HepG2 (cell line): ENCODE results near the gene SMIM13. TPM values are rescaled to one million over a fixed set of nuclear protein-coding genes. Genes with fewer than 3 reads are reported as not detected.

ENCODE experiments used
- ATM ChIP-seq: fragments of 450-650 bp; IDR thresholded peaks from 2 replicates; pipeline ENCODE4 v1.7.1; 2017; ENCODE audit warnings: mild to moderate bottlenecking, borderline replicate concordance
- FOXC1 ChIP-seq: sonication (generic); formaldehyde crosslinking; IDR thresholded peaks from 2 replicates; pipeline ENCODE4 v1.8.0; 2022; ENCODE audit warnings: mild to moderate bottlenecking, missing genetic modification reagents, borderline replicate concordance
- HDAC1 ChIP-seq: sonication (generic); formaldehyde crosslinking; IDR thresholded peaks from 2 replicates; pipeline ENCODE4 v1.5.1; 2020; ENCODE audit warnings: mild to moderate bottlenecking, missing genetic modification reagents
- LCORL ChIP-seq, 2 experiments: fragments of 450-650 bp in 1 of 2; sonication (generic) in 1 of 2; formaldehyde crosslinking in 1 of 2; IDR thresholded peaks; 2 replicates each; pipeline versions ENCODE4 v1.5.0 to v1.6.1; 2017 to 2020; ENCODE audit warnings: antibody characterized with exemption in 1 of 2, missing genetic modification reagents in 1 of 2
- MED8 ChIP-seq: sonication (generic); formaldehyde crosslinking; IDR thresholded peaks from 2 replicates; pipeline ENCODE4 v1.8.1; 2023; ENCODE audit warnings: mild to moderate bottlenecking, missing genetic modification reagents; ENCODE audit not compliant: insufficient replicate concordance
- MTF1 ChIP-seq: sonication (generic); formaldehyde crosslinking; IDR thresholded peaks from 2 replicates; pipeline ENCODE4 v1.5.0; 2020; ENCODE audit warnings: missing genetic modification reagents
- RCOR2 ChIP-seq: IDR thresholded peaks from 2 replicates; pipeline ENCODE4 v1.6.1; 2016; ENCODE audit warnings: missing biosample characterization, missing genetic modification reagents
- SOX6 ChIP-seq, 2 experiments: fragments of 450-650 bp in 1 of 2; sonication (generic) in 1 of 2; formaldehyde crosslinking in 1 of 2; IDR thresholded peaks; 2 replicates each; pipeline versions ENCODE4 v1.4.0 to v1.6.1; 2017 to 2020; ENCODE audit warnings: antibody characterized with exemption in 1 of 2, mild to moderate bottlenecking in 1 of 2, missing genetic modification reagents in 1 of 2
- SRSF4 ChIP-seq: fragments of 200-400 bp; formaldehyde crosslinking; IDR thresholded peaks from one replicate; pipeline ENCODE4 v1.6.1; 2018; ENCODE audit warnings: mild to moderate bottlenecking, low read depth, low read length, moderate library complexity; ENCODE audit not compliant: poor library complexity, severe bottlenecking
- TFAP4 ChIP-seq: sonication (generic); IDR thresholded peaks from 2 replicates; pipeline ENCODE4 v1.6.1; 2016; ENCODE audit warnings: low read depth, borderline replicate concordance
- TOE1 ChIP-seq: sonication (generic); formaldehyde crosslinking; IDR thresholded peaks from 2 replicates; pipeline ENCODE4 v1.4.0; 2020; ENCODE audit warnings: mild to moderate bottlenecking, missing genetic modification reagents
- YEATS2 ChIP-seq: sonication (generic); formaldehyde crosslinking; IDR thresholded peaks from 2 replicates; pipeline ENCODE4 v1.4.0; 2020; ENCODE audit warnings: missing genetic modification reagents, borderline replicate concordance
- ZFYVE20 ChIP-seq: sonication (generic); formaldehyde crosslinking; IDR thresholded peaks from 2 replicates; pipeline ENCODE4 v1.8.0; 2023; ENCODE audit warnings: low read depth, mild to moderate bottlenecking, moderate library complexity, missing genetic modification reagents, borderline replicate concordance
- ZMAT5 ChIP-seq: sonication (generic); formaldehyde crosslinking; IDR thresholded peaks from 2 replicates; pipeline ENCODE4 v1.5.0; 2020; ENCODE audit warnings: mild to moderate bottlenecking, low read depth, missing genetic modification reagents, borderline replicate concordance
- ZNF263 ChIP-seq: sonication (generic); formaldehyde crosslinking; IDR thresholded peaks from 2 replicates; pipeline ENCODE4 v1.4.0; 2020; ENCODE audit warnings: missing genetic modification reagents
- ZNF33B ChIP-seq: sonication (generic); formaldehyde crosslinking; IDR thresholded peaks from 2 replicates; pipeline ENCODE4 v1.5.1; 2020; ENCODE audit warnings: mild to moderate bottlenecking, missing genetic modification reagents
- ZNF468 ChIP-seq: sonication (generic); formaldehyde crosslinking; IDR thresholded peaks from 2 replicates; pipeline ENCODE4 v1.8.0; 2022; ENCODE audit warnings: mild to moderate bottlenecking, moderate library complexity, missing genetic modification reagents
- ZNF652 ChIP-seq: IDR thresholded peaks from 2 replicates; pipeline ENCODE4 v1.6.1; 2016; ENCODE audit warnings: low read depth, borderline replicate concordance
- ZNF747 ChIP-seq: sonication (generic); formaldehyde crosslinking; IDR thresholded peaks from 2 replicates; pipeline ENCODE4 v1.8.1; 2023; ENCODE audit warnings: missing genetic modification reagents, mild to moderate bottlenecking, borderline replicate concordance
- polyA plus RNA-seq, 8 experiments: library from polyadenylated mRNA; depleted of rRNA in 3 of 8; stranded (reverse) in 7 of 8; unstranded in 1 of 8; fragments of >200 nt; fragmentation: Illumina TruSeq in 4 of 8; extraction: Trizol in 4 of 8; gene quantifications; 2 replicates each; pipeline versions ENCODE4 v1.2.1 to v1.2.3, GENCODE V29; 2011 to 2016; ENCODE audit warnings: low read depth in 4 of 8, missing spikeins in 1 of 8, mixed read lengths in 1 of 8; ENCODE audit not compliant: insufficient read depth in 1 of 8
- total RNA-seq, 5 experiments: library from RNA; depleted of rRNA; stranded (reverse); fragments of >200 nt; fragmentation: Illumina TruSeq; extraction: Trizol; gene quantifications; 2 replicates each; pipeline ENCODE4 v1.2.3, GENCODE V29; 2016; ENCODE audit warnings: low read depth in 1 of 5
- TF ChIP-seq, protein P1 (sequence below): sonication (generic); formaldehyde crosslinking; IDR thresholded peaks from 2 replicates; pipeline ENCODE4 v1.8.1; 2023; ENCODE audit warnings: mild to moderate bottlenecking, missing genetic modification reagents
- TF ChIP-seq, protein P2 (sequence below): sonication (generic); formaldehyde crosslinking; IDR thresholded peaks from 2 replicates; pipeline ENCODE4 v1.4.0; 2020; ENCODE audit warnings: missing genetic modification reagents, borderline replicate concordance
- TF ChIP-seq, protein P3 (sequence below): sonication (generic); formaldehyde crosslinking; IDR thresholded peaks from 2 replicates; pipeline ENCODE4 v1.4.0; 2020; ENCODE audit warnings: missing genetic modification reagents

SMIM13 gene
- total and polyA plus RNA-seq, 2 of the 13 experiments (the other 11 are each of a cell fraction or from before 2014, with no cell fraction given): 2.7 to 10.2 TPM

DNA sequence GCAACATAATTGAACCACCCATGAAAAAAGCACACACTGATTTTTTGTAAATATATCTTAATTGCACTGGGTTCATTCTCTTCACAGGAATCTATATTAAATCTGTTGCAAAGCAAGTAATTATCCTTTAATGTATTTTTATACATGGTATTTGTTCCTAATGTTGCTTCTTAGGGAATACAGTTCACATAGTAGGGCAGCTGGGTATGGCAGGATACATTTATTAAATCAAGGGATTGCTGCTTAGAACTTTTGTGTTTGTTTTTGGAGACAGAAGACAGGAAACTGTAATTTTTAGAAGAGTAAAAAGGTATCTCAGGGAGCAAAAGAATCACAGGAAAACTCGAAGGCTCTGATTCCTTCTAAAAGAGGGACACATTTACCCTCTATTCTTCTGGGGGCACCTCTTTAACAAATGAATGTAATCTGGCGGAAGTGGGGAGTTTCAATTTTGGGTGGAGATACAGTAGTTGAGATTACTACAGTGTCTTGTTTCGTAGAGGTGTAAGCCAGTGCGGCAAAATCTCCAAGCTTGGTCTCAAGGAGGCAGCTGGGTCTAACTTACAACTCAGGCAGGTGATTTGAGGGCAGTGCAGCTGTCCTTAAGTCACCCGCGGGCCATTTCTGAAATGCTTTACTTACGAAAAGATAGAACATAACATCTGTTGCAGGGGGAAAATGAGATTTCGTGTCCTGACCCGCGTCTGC is 812 bp upstream of the SMIM13 start (continued):
- TF ChIP-seq RCOR2 (CRISPR knock-in tag): no peak
- no peak for TF ChIP-seq LCORL (IDR thresholded peaks at IDR 0.05)
- TF ChIP-seq LCORL (CRISPR knock-in tag; IDR thresholded peaks at IDR 0.05): no peak
- no peak for TF ChIP-seq ZNF263 (CRISPR knock-in tag)
- no peak for TF ChIP-seq FOXC1
- TF ChIP-seq SRSF4: no peak
- no peak for TF ChIP-seq SOX6 (IDR thresholded peaks at IDR 0.05)
- no peak for TF ChIP-seq SOX6 (CRISPR knock-in tag; IDR thresholded peaks at IDR 0.05)
- TF ChIP-seq MTF1 (CRISPR knock-in tag): no peak
- TF ChIP-seq, protein P1, sequence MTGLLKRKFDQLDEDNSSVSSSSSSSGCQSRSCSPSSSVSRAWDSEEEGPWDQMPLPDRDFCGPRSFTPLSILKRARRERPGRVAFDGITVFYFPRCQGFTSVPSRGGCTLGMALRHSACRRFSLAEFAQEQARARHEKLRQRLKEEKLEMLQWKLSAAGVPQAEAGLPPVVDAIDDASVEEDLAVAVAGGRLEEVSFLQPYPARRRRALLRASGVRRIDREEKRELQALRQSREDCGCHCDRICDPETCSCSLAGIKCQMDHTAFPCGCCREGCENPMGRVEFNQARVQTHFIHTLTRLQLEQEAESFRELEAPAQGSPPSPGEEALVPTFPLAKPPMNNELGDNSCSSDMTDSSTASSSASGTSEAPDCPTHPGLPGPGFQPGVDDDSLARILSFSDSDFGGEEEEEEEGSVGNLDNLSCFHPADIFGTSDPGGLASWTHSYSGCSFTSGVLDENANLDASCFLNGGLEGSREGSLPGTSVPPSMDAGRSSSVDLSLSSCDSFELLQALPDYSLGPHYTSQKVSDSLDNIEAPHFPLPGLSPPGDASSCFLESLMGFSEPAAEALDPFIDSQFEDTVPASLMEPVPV (CRISPR knock-in tag): no peak
- no peak for TF ChIP-seq ZNF747 (CRISPR knock-in tag)
- TF ChIP-seq ATM: no peak
- TF ChIP-seq ZNF468 (CRISPR knock-in tag): no peak
- TF ChIP-seq, protein P2, sequence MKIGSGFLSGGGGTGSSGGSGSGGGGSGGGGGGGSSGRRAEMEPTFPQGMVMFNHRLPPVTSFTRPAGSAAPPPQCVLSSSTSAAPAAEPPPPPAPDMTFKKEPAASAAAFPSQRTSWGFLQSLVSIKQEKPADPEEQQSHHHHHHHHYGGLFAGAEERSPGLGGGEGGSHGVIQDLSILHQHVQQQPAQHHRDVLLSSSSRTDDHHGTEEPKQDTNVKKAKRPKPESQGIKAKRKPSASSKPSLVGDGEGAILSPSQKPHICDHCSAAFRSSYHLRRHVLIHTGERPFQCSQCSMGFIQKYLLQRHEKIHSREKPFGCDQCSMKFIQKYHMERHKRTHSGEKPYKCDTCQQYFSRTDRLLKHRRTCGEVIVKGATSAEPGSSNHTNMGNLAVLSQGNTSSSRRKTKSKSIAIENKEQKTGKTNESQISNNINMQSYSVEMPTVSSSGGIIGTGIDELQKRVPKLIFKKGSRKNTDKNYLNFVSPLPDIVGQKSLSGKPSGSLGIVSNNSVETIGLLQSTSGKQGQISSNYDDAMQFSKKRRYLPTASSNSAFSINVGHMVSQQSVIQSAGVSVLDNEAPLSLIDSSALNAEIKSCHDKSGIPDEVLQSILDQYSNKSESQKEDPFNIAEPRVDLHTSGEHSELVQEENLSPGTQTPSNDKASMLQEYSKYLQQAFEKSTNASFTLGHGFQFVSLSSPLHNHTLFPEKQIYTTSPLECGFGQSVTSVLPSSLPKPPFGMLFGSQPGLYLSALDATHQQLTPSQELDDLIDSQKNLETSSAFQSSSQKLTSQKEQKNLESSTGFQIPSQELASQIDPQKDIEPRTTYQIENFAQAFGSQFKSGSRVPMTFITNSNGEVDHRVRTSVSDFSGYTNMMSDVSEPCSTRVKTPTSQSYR (CRISPR knock-in tag): no peak
- TF ChIP-seq ZNF652 (CRISPR knock-in tag): no peak
- TF ChIP-seq ZMAT5 (CRISPR knock-in tag): no peak
- no peak for TF ChIP-seq ZFYVE20 (CRISPR knock-in tag)
- no peak for TF ChIP-seq HDAC1 (CRISPR knock-in tag)
- no peak for TF ChIP-seq ZNF33B (CRISPR knock-in tag)
- TF ChIP-seq TOE1 (CRISPR knock-in tag): no peak
- no peak for TF ChIP-seq TFAP4
- TF ChIP-seq, protein P3, sequence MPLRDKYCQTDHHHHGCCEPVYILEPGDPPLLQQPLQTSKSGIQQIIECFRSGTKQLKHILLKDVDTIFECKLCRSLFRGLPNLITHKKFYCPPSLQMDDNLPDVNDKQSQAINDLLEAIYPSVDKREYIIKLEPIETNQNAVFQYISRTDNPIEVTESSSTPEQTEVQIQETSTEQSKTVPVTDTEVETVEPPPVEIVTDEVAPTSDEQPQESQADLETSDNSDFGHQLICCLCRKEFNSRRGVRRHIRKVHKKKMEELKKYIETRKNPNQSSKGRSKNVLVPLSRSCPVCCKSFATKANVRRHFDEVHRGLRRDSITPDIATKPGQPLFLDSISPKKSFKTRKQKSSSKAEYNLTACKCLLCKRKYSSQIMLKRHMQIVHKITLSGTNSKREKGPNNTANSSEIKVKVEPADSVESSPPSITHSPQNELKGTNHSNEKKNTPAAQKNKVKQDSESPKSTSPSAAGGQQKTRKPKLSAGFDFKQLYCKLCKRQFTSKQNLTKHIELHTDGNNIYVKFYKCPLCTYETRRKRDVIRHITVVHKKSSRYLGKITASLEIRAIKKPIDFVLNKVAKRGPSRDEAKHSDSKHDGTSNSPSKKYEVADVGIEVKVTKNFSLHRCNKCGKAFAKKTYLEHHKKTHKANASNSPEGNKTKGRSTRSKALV: no peak
- no peak for TF ChIP-seq YEATS2 (CRISPR knock-in tag)
- TF ChIP-seq MED8 (CRISPR knock-in tag): peak; percentile 3
